KMS-11 (cell line): ENCODE measurements around the gene ENPP4.

Source experiments
- H2AFZ ChIP-seq: fragments of 200-600 bp; sonication (generic); 2 replicates; pipeline ENCODE4 v1.6.1; 2016; ENCODE audit warnings: antibody characterized with exemption, mixed run types, low read depth
- H3K27ac ChIP-seq: fragments of 200-600 bp; sonication (generic); 2 replicates; pipeline ENCODE4 v1.6.1; 2016; ENCODE audit warnings: mild to moderate bottlenecking, mixed run types
- H3K27me3 ChIP-seq: fragments of 200-600 bp; sonication (generic); 2 replicates; pipeline ENCODE4 v1.6.1; 2017; ENCODE audit warnings: mild to moderate bottlenecking, low read depth, mixed run types, moderate library complexity; ENCODE audit not compliant: insufficient read depth
- H3K36me3 ChIP-seq: fragments of 200-600 bp; sonication (generic); 2 replicates; pipeline ENCODE4 v1.6.1; 2017; ENCODE audit warnings: mild to moderate bottlenecking, mixed run types; ENCODE audit not compliant: insufficient read depth
- H3K4me1 ChIP-seq: fragments of 200-600 bp; sonication (generic); 2 replicates; pipeline ENCODE4 v1.6.1; 2016; ENCODE audit warnings: mild to moderate bottlenecking, low read depth, mixed run types; ENCODE audit not compliant: poor library complexity, severe bottlenecking
- H3K4me2 ChIP-seq: fragments of 200-600 bp; sonication (generic); 2 replicates; pipeline ENCODE4 v1.7.0; 2016; ENCODE audit warnings: mild to moderate bottlenecking, mixed run types
- H3K4me3 ChIP-seq: fragments of 200-600 bp; sonication (generic); IDR thresholded peaks from 2 replicates; pipeline ENCODE4 v1.6.1; 2017; ENCODE audit warnings: low read depth, low read length, mixed read lengths; ENCODE audit not compliant: insufficient read depth
- H3K79me2 ChIP-seq: fragments of 200-600 bp; sonication (generic); 2 replicates; pipeline ENCODE4 v1.6.1; 2016; ENCODE audit warnings: low read depth, mixed run types; ENCODE audit not compliant: insufficient read depth
- H3K9ac ChIP-seq: fragments of 200-600 bp; sonication (generic); 2 replicates; pipeline ENCODE4 v1.6.1; 2016; ENCODE audit warnings: mild to moderate bottlenecking, mixed run types
- H4K20me1 ChIP-seq: fragments of 200-600 bp; sonication (generic); 2 replicates; pipeline ENCODE4 v1.6.1; 2016; ENCODE audit warnings: mild to moderate bottlenecking, mixed run types; ENCODE audit not compliant: insufficient read depth
- CTCF ChIP-seq: fragments of 200-600 bp; sonication (generic); conservative IDR thresholded peaks from 2 replicates; pipeline ENCODE4 v1.6.1; 2017; ENCODE audit warnings: low read depth, mild to moderate bottlenecking, antibody characterized with exemption, low read length, moderate library complexity, mixed read lengths

The ENPP4 gene

DNA sequence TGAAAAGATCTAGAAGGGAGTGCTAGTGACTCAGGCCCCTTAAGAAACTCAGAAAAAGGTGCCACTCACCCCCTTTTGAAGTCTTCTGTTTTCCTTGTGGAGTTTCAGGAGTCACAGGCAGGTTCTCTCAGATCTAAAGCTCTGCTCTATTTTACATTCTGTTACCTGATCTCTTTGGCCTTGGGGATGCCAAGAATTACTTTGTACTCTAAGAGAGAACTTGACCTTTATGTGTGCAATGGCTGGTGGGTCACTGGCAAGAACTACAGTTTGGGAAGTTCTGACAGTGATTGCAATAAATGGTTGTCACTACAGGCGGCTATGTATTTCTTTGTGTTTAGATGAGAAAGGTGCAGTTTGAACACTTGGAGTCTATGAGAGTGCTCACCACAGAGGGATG is 24.2 kb upstream of the ENPP4 start:
- Histone ChIP-seq H3K4me1 (no peaks in the 10 kb centered on the region), H3K9ac (no peak overlapping the region), H3K79me2 (no peaks in the 10 kb centered on the region), H3K36me3 (no peaks in the 10 kb centered on the region), H4K20me1 (no peaks in the 10 kb centered on the region), H3K27ac (no peak overlapping the region), H3K4me3 (no peak overlapping the region), H3K27me3 (no peaks in the 10 kb centered on the region), H2AFZ (no peak overlapping the region), H3K4me2 (no peak overlapping the region)
- TF ChIP-seq CTCF, result no peak

- no peaks in the 10 kb centered on the region for H3K27me3 ChIP-seq
- H3K9ac ChIP-seq, result no peak overlapping the region
- no peak for TF ChIP-seq CTCF
- H2AFZ ChIP-seq, result no peak overlapping the region
- H3K79me2 ChIP-seq, result no peaks in the 10 kb centered on the region
- no peak overlapping the region for H3K27ac ChIP-seq
- no peak overlapping the region for H3K4me3 ChIP-seq
- H4K20me1 ChIP-seq, result no peaks in the 10 kb centered on the region
- H3K4me1 ChIP-seq, result no peaks in the 10 kb centered on the region
- H3K36me3 ChIP-seq, result no peaks in the 10 kb centered on the region
- no peak overlapping the region for H3K4me2 ChIP-seq
Observed at GRCh38 chr6:46113370-46113769, 16.4 kb upstream of the ENPP4 start.

DNA sequence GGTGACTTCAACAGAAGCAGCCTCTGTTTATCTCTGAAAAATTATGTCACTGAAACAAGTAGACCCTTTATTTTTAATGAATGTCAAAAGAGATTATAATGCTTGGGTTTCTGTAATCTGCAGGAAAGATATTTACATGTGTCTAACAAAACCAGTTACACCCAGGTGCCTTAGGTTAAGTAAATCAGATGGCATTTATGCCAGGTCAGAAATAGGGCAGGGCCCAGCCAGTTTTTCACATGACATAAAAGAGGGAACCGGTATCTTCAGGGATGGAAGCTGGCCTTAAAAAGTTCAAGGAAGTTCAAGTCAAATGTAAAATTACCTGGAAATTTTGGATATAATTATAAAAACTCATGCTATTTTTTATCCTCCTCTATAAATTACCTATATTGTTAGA is 14.2 kb upstream of the ENPP4 start:
- Histone ChIP-seq H3K36me3 (no peaks in the 10 kb centered on the region), H3K4me1 (no peaks in the 10 kb centered on the region), H3K9ac (no peak overlapping the region), H3K27ac (no peak overlapping the region), H3K4me2 (no peak overlapping the region), H4K20me1 (no peaks in the 10 kb centered on the region), H3K79me2 (no peaks in the 10 kb centered on the region), H2AFZ (no peak overlapping the region), H3K27me3 (no peaks in the 10 kb centered on the region), H3K4me3 (no peak overlapping the region)
- no peak for TF ChIP-seq CTCF

GRCh38 chr6:46116289-46116688 is 13.5 kb upstream of the ENPP4 start:
- Histone ChIP-seq H3K4me2 (no peak overlapping the region), H4K20me1 (no peaks in the 10 kb centered on the region), H3K4me3 (no peak overlapping the region), H3K79me2 (no peaks in the 10 kb centered on the region), H3K27ac (no peak overlapping the region), H2AFZ (no peak overlapping the region), H3K27me3 (no peaks in the 10 kb centered on the region), H3K9ac (no peak overlapping the region), H3K4me1 (no peaks in the 10 kb centered on the region), H3K36me3 (no peaks in the 10 kb centered on the region)
- no peak for TF ChIP-seq CTCF

DNA sequence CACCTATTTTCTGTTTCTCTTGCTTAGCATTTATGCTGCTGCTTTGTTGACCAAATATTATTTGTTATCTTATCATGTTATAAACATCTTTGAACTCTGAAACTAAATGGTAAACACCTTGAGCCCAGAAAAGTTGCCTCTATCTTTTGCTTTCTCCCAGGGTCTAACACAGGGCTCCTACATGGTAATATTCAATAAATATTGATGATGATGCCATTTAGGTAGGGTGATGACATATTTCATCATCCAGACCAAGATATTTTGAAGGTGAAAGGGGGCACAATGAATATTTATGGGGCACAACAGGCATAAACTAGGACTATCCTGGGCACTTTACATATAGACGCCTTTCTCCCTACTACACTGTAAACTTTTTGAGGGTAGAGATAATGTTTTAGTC is 11.6 kb upstream of the ENPP4 start:
- Histone ChIP-seq H3K9ac (no peak overlapping the region), H3K4me3 (no peak overlapping the region), H3K79me2 (no peaks in the 10 kb centered on the region), H3K36me3 (no peaks in the 10 kb centered on the region), H3K4me2 (no peak overlapping the region), H3K4me1 (no peaks in the 10 kb centered on the region), H3K27ac (no peak overlapping the region), H2AFZ (no peak overlapping the region), H3K27me3 (no peaks in the 10 kb centered on the region), H4K20me1 (no peaks in the 10 kb centered on the region)
- no peak for TF ChIP-seq CTCF
